IPS-NIHi7 (cell line): ENCODE results near the gene HDAC8.

Experiments used
- DNase-seq: peaks from one replicate; pipeline ENCODE4 v3.0.0; 2012; ENCODE audit warnings: mixed read lengths; ENCODE audit errors: extremely low spot score

HDAC8 gene

GRCh38 chrX:72296991-72297390 lies 275.7 kb downstream of the HDAC8 start:
- no peak for DNase-seq

- no peak for DNase-seq
Observed at GRCh38 chrX:72295745-72296144, 276.9 kb downstream of the HDAC8 start.

GRCh38 chrX:72294497-72294896 lies 278.1 kb downstream of the HDAC8 start:
- DNase-seq = no peak

GRCh38 chrX:72282302-72282701 lies 290.3 kb downstream of the HDAC8 start:
- no peak for DNase-seq

- no peak for DNase-seq
Observed at GRCh38 chrX:72280321-72280845, 292.3 kb downstream of the HDAC8 start.
